SK-N-SH (cell line): ENCODE data around the gene MRPL49. TPM values are rescaled to one million over a fixed set of nuclear protein-coding genes. Genes with fewer than 3 reads are reported as not detected.

ENCODE experiments used
- CTCF ChIA-PET: fragments of 300-600, 350-600 bp; formaldehyde crosslinking; extraction: SDS; loops from one replicate; lab custom pipeline; 2021; lab: Yijun Ruan, JAX
- POLR2A ChIA-PET: fragments of 350-600 bp; sonication (Branson Sonifier 250); formaldehyde crosslinking; extraction: SDS; loops from one replicate; lab custom pipeline; 2020; ENCODE audit warnings: antibody characterized with exemption, inconsistent platforms; lab: Yijun Ruan, JAX
- DNase-seq: peaks from one replicate; pipeline ENCODE4 v3.0.0; 2012
- H2AFZ ChIP-seq: fragments of 200-600 bp; sonication (generic); 2 replicates; pipeline ENCODE4 v1.8.1; 2016; ENCODE audit warnings: antibody characterized with exemption, mild to moderate bottlenecking, low read depth
- H3F3A ChIP-seq: fragments of 200-600 bp; sonication (generic); replicated peaks from 2 replicates; pipeline ENCODE3; 2016; ENCODE audit warnings: antibody characterized with exemption, mild to moderate bottlenecking; ENCODE audit not compliant: insufficient read depth
- H3K27ac ChIP-seq, 2 experiments: fragments of 200-500 bp in 1 of 2; fragments of 200-600 bp in 1 of 2; sonication (Bioruptor generic) in 1 of 2; sonication (generic), shearing (Covaris generic) in 1 of 2; 2 replicates each; pipeline versions ENCODE4 v1.5.1 to v1.6.1; 2014 to 2016; ENCODE audit warnings: low read depth in 2 of 2, inconsistent platforms in 1 of 2, low read length in 1 of 2, mild to moderate bottlenecking in 1 of 2, mixed read lengths in 1 of 2
- H3K27me3 ChIP-seq: fragments of 200-600 bp; sonication (generic), shearing (Covaris generic); 2 replicates; pipeline ENCODE4 v1.6.1; 2016; ENCODE audit warnings: mixed run types; ENCODE audit not compliant: insufficient read depth
- H3K36me3 ChIP-seq, 2 experiments: fragments of 200-500 bp in 1 of 2; fragments of 200-600 bp in 1 of 2; sonication (Bioruptor generic) in 1 of 2; sonication (generic) in 1 of 2; replicated peaks in 1 of 2; 2 replicates each; pipeline versions ENCODE3 to v1.5.1; 2014 to 2016; ENCODE audit warnings: low read length in 1 of 2, mild to moderate bottlenecking in 1 of 2; ENCODE audit not compliant: insufficient read depth in 2 of 2, control insufficient read depth in 1 of 2
- H3K4me1 ChIP-seq, 2 experiments: fragments of 200-500 bp in 1 of 2; fragments of 200-600 bp in 1 of 2; sonication (Bioruptor generic) in 1 of 2; sonication (generic), shearing (Covaris generic) in 1 of 2; 2 replicates each; pipeline versions ENCODE4 v1.5.1 to v1.6.1; 2014 to 2016; ENCODE audit warnings: low read depth in 1 of 2, low read length in 1 of 2, mixed run types in 1 of 2; ENCODE audit not compliant: insufficient read depth in 2 of 2, control insufficient read depth in 1 of 2
- H3K4me2 ChIP-seq: fragments of 200-600 bp; sonication (generic), shearing (Covaris generic); 2 replicates; pipeline ENCODE4 v1.6.1; 2017; ENCODE audit warnings: mixed run types
- H3K4me3 ChIP-seq, 2 experiments: fragments of 200-500 bp in 1 of 2; fragments of 200-600 bp in 1 of 2; sonication (Bioruptor generic) in 1 of 2; sonication (generic), shearing (Covaris generic) in 1 of 2; 2 replicates each; pipeline versions ENCODE4 v1.5.1 to v1.8.1; 2014 to 2016; ENCODE audit warnings: low read depth in 2 of 2, inconsistent platforms in 1 of 2, low read length in 1 of 2, mild to moderate bottlenecking in 1 of 2, mixed read lengths in 1 of 2, moderate library complexity in 1 of 2
- H3K79me2 ChIP-seq: fragments of 200-600 bp; sonication (generic); 2 replicates; pipeline ENCODE4 v1.8.1; 2017; ENCODE audit warnings: mild to moderate bottlenecking; ENCODE audit not compliant: insufficient read depth
- H3K9ac ChIP-seq: fragments of 200-600 bp; sonication (generic); 2 replicates; pipeline ENCODE4 v1.6.1; 2017; ENCODE audit warnings: mixed run types
- H3K9me2 ChIP-seq: fragments of 200-600 bp; sonication (generic); 2 replicates; pipeline ENCODE4 v1.6.1; 2017; ENCODE audit warnings: mixed run types
- H3K9me3 ChIP-seq: fragments of 200-600 bp; sonication (generic); 2 replicates; pipeline ENCODE4 v1.6.1; 2017; ENCODE audit warnings: mixed run types, mild to moderate bottlenecking, moderate library complexity
- H4K20me1 ChIP-seq: fragments of 200-600 bp; sonication (generic); 2 replicates; pipeline ENCODE4 v1.6.1; 2017; ENCODE audit warnings: mild to moderate bottlenecking, mixed run types; ENCODE audit not compliant: insufficient read depth
- ELF1 ChIP-seq: IDR thresholded peaks from 2 replicates; pipeline ENCODE4 v1.4.0; 2012
- EP300 ChIP-seq, 2 experiments: IDR thresholded peaks; 2 replicates each; pipeline versions ENCODE4 v1.4.0 to v1.6.1; 2012; ENCODE audit warnings: borderline replicate concordance in 1 of 2, low read depth in 1 of 2, low read length in 1 of 2
- EZH2phosphoT487 ChIP-seq: fragments of 200-600 bp; sonication (generic); IDR thresholded peaks from 2 replicates; pipeline ENCODE4 v1.6.1; 2017; ENCODE audit warnings: low read depth, mixed run types, mild to moderate bottlenecking, antibody characterized with exemption, moderate library complexity, borderline replicate concordance
- FOXM1 ChIP-seq: IDR thresholded peaks from 2 replicates; pipeline ENCODE4 v1.4.0; 2012; ENCODE audit warnings: low read depth, mild to moderate bottlenecking
- GATA2 ChIP-seq: sonication (generic); formaldehyde crosslinking; IDR thresholded peaks from 2 replicates; pipeline ENCODE4 v1.5.0; 2020; ENCODE audit warnings: mild to moderate bottlenecking, missing genetic modification reagents
- JUND ChIP-seq: IDR thresholded peaks from 2 replicates; pipeline ENCODE4 v1.4.0; 2012
- MAX ChIP-seq: IDR thresholded peaks from 2 replicates; pipeline ENCODE4 v1.4.0; 2012; ENCODE audit warnings: low read depth
- MEF2A ChIP-seq: IDR thresholded peaks from 2 replicates; pipeline ENCODE4 v1.4.0; 2012; ENCODE audit warnings: low read depth, borderline replicate concordance
- MXI1 ChIP-seq: IDR thresholded peaks from 2 replicates; pipeline ENCODE4 v1.6.1; 2012; ENCODE audit warnings: mild to moderate bottlenecking, low read depth, low read length, improper control_type of control experiment
- NFIC ChIP-seq: IDR thresholded peaks from 2 replicates; pipeline ENCODE4 v1.4.0; 2012; ENCODE audit warnings: borderline replicate concordance
- POLR2AphosphoS5 ChIP-seq: IDR thresholded peaks from 2 replicates; pipeline ENCODE4 v1.6.1; 2012; ENCODE audit warnings: low read depth, low read length
- RAD21 ChIP-seq: IDR thresholded peaks from 2 replicates; pipeline ENCODE4 v1.6.1; 2012; ENCODE audit warnings: mild to moderate bottlenecking, low read length
- RFX5 ChIP-seq: IDR thresholded peaks from 2 replicates; pipeline ENCODE4 v1.6.1; 2012; ENCODE audit warnings: mild to moderate bottlenecking, improper control_type of control experiment, low read length
- SIN3A ChIP-seq: IDR thresholded peaks from 2 replicates; pipeline ENCODE4 v1.6.1; 2012; ENCODE audit warnings: low read depth, mild to moderate bottlenecking, low read length, moderate library complexity, borderline replicate concordance
- SMC3 ChIP-seq: IDR thresholded peaks from 2 replicates; pipeline ENCODE4 v1.6.1; 2012; ENCODE audit warnings: low read depth, low read length, improper control_type of control experiment
- TCF12 ChIP-seq: IDR thresholded peaks from 2 replicates; pipeline ENCODE4 v1.4.0; 2012
- USF2 ChIP-seq: fragments of 150-350 bp; IDR thresholded peaks from 2 replicates; pipeline ENCODE4 v1.6.1; 2017; ENCODE audit warnings: antibody characterized with exemption, low read length, low read depth, borderline replicate concordance
- WGBS: methylation state at CpG from one replicate; pipeline ENCODE4 v1.1.6; 2017; ENCODE audit warnings: low lambda C conversion rate; 5-methylcytosine and 5-hydroxymethylcytosine counted together
- polyA plus RNA-seq, 3 experiments: library from polyadenylated mRNA; depleted of rRNA; stranded (reverse); fragments of >200 nt; gene quantifications; 2 replicates each; pipeline ENCODE4 v1.2.3, GENCODE V29; 2012
- TF ChIP-seq, protein P1 (sequence below): IDR thresholded peaks from 2 replicates; pipeline ENCODE4 v1.4.0; 2012; ENCODE audit warnings: low read depth, borderline replicate concordance
- TF ChIP-seq, protein P2 (sequence below): fragments of 200-600 bp; sonication (generic); IDR thresholded peaks from 2 replicates; pipeline ENCODE4 v1.6.1; 2017; ENCODE audit warnings: antibody characterized with exemption, mild to moderate bottlenecking, moderate library complexity
- TF ChIP-seq, protein P3 (sequence below): fragments of 150-350 bp; IDR thresholded peaks from 2 replicates; pipeline ENCODE4 v1.6.1; 2016; ENCODE audit warnings: mild to moderate bottlenecking, low read depth, low read length

The MRPL49 gene
- polyA plus RNA-seq, 1 of the 3 experiments (the other 2 are of a cell fraction): 56.7 TPM

GRCh38 chr11:65132988-65133700, 11.0 kb downstream of the MRPL49 start (continued):
- TF ChIP-seq, protein P1, sequence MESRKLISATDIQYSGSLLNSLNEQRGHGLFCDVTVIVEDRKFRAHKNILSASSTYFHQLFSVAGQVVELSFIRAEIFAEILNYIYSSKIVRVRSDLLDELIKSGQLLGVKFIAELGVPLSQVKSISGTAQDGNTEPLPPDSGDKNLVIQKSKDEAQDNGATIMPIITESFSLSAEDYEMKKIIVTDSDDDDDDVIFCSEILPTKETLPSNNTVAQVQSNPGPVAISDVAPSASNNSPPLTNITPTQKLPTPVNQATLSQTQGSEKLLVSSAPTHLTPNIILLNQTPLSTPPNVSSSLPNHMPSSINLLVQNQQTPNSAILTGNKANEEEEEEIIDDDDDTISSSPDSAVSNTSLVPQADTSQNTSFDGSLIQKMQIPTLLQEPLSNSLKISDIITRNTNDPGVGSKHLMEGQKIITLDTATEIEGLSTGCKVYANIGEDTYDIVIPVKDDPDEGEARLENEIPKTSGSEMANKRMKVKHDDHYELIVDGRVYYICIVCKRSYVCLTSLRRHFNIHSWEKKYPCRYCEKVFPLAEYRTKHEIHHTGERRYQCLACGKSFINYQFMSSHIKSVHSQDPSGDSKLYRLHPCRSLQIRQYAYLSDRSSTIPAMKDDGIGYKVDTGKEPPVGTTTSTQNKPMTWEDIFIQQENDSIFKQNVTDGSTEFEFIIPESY: no peak
- TF ChIP-seq TCF12: no peak
- no peak for TF ChIP-seq JUND
- TF ChIP-seq MXI1: no peak
- no peak for TF ChIP-seq EP300 (IDR thresholded peaks at IDR 0.05; ENCODE audit: borderline replicate concordance in 1 of 2, low read depth in 1 of 2, low read length in 1 of 2)

DNA sequence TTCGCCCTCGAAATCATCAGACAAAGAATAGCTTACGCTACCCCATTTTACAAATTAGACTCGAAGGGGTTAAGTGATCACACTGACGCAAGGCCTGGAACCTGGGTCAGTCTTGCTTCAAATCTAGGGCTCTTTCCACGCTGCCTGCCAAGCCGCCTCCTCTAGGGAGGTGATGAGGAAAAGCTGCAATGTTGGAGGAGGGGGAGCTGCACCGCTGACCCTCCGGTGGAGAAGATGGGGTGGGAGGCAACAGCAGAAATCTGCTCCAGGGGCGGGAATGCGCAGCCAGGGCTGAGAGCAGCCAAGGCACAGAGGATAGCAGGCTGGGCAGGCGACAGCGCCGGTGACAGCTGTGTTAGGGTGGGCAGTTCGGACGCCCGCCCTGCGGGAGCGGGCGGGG, 11.6 kb downstream of the MRPL49 start:
- H3K4me3 ChIP-seq: peak overlapping the region; percentile 88 to 96
- H3K9me3 ChIP-seq: no peaks in the 10 kb centered on the region
- ChIA-PET POLR2A (interaction anchor here (0.5 to 2.9 kb wide), 4 partner anchors 11 to 59 kb away, joined by 3 to 25 read pairs (median 22); partner anchors contain the start of genes CAPN1, FAU, MRPL49 and ZNHIT2), CTCF (interaction anchor here (0.6 to 2.7 kb wide), 6 partner anchors 12 to 204 kb away, joined by 3 to 23 read pairs (median 6); partner anchors contain the start of genes CAPN1, FAU, MRPL49 and POLA2)
- DNase-seq: no peak
- H3K36me3 ChIP-seq: peaks cover 19 to 37% of the 10 kb centered on the region in 2 experiments
- WGBS: under 1% methylated on average over 12 of the region's 20 CpGs
- peak overlapping the region in 1 of 2 experiments; percentile 95; a peak in 3 of 4 replicates for H3K27ac ChIP-seq
- H3K27me3 ChIP-seq: no peaks in the 10 kb centered on the region
- 0 out of 2 replicates have a peak overlapping the region, but pooled peaks have one; percentile 51 for H2AFZ ChIP-seq
- H4K20me1 ChIP-seq: no peaks in the 10 kb centered on the region; the same call in 1 of the 2 replicates
- peak overlapping the region; percentile 92 for H3K4me2 ChIP-seq
- no peaks in the 10 kb centered on the region for H3F3A ChIP-seq
- peaks cover 28% of the 10 kb centered on the region; the same call in 1 of the 2 replicates for H3K79me2 ChIP-seq
- no peaks in the 10 kb centered on the region for H3K9me2 ChIP-seq
- H3K9ac ChIP-seq: peak overlapping the region; percentile 95
- peaks cover 0 to 28% of the 10 kb centered on the region in 2 experiments; a peak in 2 of 4 replicates for H3K4me1 ChIP-seq
- TF ChIP-seq NFIC (no peak), SIN3A (no peak), SMC3 (no peak), USF2 (no peak), EZH2phosphoT487 (no peak), ELF1 (no peak), EP300 (IDR thresholded peaks at IDR 0.05; ENCODE audit: borderline replicate concordance in 1 of 2, low read depth in 1 of 2, low read length in 1 of 2) (no peak), MXI1 (no peak), MAX (no peak), RAD21 (no peak), GATA2 (CRISPR knock-in tag) (no peak), RFX5 (no peak), POLR2AphosphoS5 (no peak), FOXM1 (no peak), MEF2A (no peak)
- TF ChIP-seq, protein P1: no peak
- TF ChIP-seq, protein P2, sequence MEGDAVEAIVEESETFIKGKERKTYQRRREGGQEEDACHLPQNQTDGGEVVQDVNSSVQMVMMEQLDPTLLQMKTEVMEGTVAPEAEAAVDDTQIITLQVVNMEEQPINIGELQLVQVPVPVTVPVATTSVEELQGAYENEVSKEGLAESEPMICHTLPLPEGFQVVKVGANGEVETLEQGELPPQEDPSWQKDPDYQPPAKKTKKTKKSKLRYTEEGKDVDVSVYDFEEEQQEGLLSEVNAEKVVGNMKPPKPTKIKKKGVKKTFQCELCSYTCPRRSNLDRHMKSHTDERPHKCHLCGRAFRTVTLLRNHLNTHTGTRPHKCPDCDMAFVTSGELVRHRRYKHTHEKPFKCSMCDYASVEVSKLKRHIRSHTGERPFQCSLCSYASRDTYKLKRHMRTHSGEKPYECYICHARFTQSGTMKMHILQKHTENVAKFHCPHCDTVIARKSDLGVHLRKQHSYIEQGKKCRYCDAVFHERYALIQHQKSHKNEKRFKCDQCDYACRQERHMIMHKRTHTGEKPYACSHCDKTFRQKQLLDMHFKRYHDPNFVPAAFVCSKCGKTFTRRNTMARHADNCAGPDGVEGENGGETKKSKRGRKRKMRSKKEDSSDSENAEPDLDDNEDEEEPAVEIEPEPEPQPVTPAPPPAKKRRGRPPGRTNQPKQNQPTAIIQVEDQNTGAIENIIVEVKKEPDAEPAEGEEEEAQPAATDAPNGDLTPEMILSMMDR: no peak
- TF ChIP-seq, protein P3, sequence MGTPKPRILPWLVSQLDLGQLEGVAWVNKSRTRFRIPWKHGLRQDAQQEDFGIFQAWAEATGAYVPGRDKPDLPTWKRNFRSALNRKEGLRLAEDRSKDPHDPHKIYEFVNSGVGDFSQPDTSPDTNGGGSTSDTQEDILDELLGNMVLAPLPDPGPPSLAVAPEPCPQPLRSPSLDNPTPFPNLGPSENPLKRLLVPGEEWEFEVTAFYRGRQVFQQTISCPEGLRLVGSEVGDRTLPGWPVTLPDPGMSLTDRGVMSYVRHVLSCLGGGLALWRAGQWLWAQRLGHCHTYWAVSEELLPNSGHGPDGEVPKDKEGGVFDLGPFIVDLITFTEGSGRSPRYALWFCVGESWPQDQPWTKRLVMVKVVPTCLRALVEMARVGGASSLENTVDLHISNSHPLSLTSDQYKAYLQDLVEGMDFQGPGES: no peak
